Liver (tissue), 9 donors: Measurements from ENCODE around the gene MROH9. TPM values are rescaled to one million over a fixed set of nuclear protein-coding genes. Genes with fewer than 3 reads are reported as not detected.

Experiments used
- DNase-seq: peaks from one replicate; pipeline ENCODE4 v3.0.0-alpha.2; 2017; ENCODE audit warnings: low spot score
- H3K27ac ChIP-seq, 2 donors: one replicate each; pipeline ENCODE4 v1.7.0; 2013; ENCODE audit warnings: inconsistent platforms in 2 of 2, low read length in 2 of 2, control low read depth in 1 of 2, low read depth in 1 of 2, mild to moderate bottlenecking in 1 of 2
- H3K27me3 ChIP-seq, 4 donors: one replicate each; pipeline versions ENCODE4 v1.6.1 to v1.7.0; 2013; ENCODE audit warnings: low read length in 3 of 4, inconsistent platforms in 1 of 4, mild to moderate bottlenecking in 1 of 4, moderate library complexity in 1 of 4; ENCODE audit not compliant: control insufficient read depth in 4 of 4, insufficient read depth in 4 of 4
- H3K36me3 ChIP-seq, 4 donors: one replicate each; pipeline versions ENCODE4 v1.6.1 to v1.7.0; 2013; ENCODE audit warnings: low read length in 3 of 4, mild to moderate bottlenecking in 3 of 4, low read depth in 1 of 4, moderate library complexity in 1 of 4; ENCODE audit not compliant: control insufficient read depth in 4 of 4, insufficient read depth in 3 of 4
- H3K4me1 ChIP-seq, 4 donors: one replicate each; pipeline versions ENCODE4 v1.6.1 to v1.7.0; 2013; ENCODE audit warnings: low read length in 3 of 4, mild to moderate bottlenecking in 3 of 4, moderate library complexity in 1 of 4; ENCODE audit not compliant: control insufficient read depth in 4 of 4, insufficient read depth in 4 of 4
- H3K4me3 ChIP-seq, 3 donors: one replicate each; pipeline versions ENCODE4 v1.6.1 to v1.7.0; 2013; ENCODE audit warnings: low read length in 3 of 3, control low read depth in 1 of 3, low read depth in 1 of 3, mild to moderate bottlenecking in 1 of 3
- H3K9ac ChIP-seq, 2 donors: one replicate each; pipeline ENCODE4 v1.7.0; 2013; ENCODE audit warnings: low read length in 2 of 2, mild to moderate bottlenecking in 2 of 2, moderate library complexity in 2 of 2, control low read depth in 1 of 2, low read depth in 1 of 2
- H3K9me3 ChIP-seq, 4 donors: one replicate each; pipeline versions ENCODE4 v1.6.1 to v1.7.0; 2013; ENCODE audit warnings: low read length in 3 of 4; ENCODE audit not compliant: control insufficient read depth in 4 of 4
- ATF3 ChIP-seq: IDR thresholded peaks from 2 replicates; pipeline ENCODE4 v1.6.1; 2016; ENCODE audit warnings: antibody characterized with exemption
- CTCF ChIP-seq: fragments of 150-350 bp; IDR thresholded peaks from 2 replicates; pipeline ENCODE4 v1.5.1; 2017; ENCODE audit warnings: improper control_type of control experiment, low read depth, low read length; ENCODE audit not compliant: missing input control
- EGR1 ChIP-seq, 2 donors: IDR thresholded peaks; 2 replicates each; pipeline ENCODE4 v1.6.1; 2016 to 2018; ENCODE audit warnings: antibody characterized with exemption in 2 of 2, low read depth in 2 of 2
- FOXA1 ChIP-seq: IDR thresholded peaks from 2 replicates; pipeline ENCODE4 v1.6.1; 2016; ENCODE audit warnings: antibody characterized with exemption
- FOXA2 ChIP-seq: IDR thresholded peaks from 2 replicates; pipeline ENCODE4 v1.6.1; 2016; ENCODE audit warnings: antibody characterized with exemption
- GABPA ChIP-seq, 2 donors: IDR thresholded peaks in 1 of 2; conservative IDR thresholded peaks in 1 of 2; 2 replicates each; pipeline ENCODE4 v1.6.1; 2016; ENCODE audit warnings: antibody characterized with exemption in 2 of 2, mild to moderate bottlenecking in 1 of 2, moderate library complexity in 1 of 2
- HNF4A ChIP-seq, 2 donors: conservative IDR thresholded peaks; 2 replicates each; pipeline ENCODE4 v1.6.1; 2016; ENCODE audit warnings: antibody characterized with exemption in 2 of 2, mild to moderate bottlenecking in 2 of 2
- HNF4G ChIP-seq: IDR thresholded peaks from 2 replicates; pipeline ENCODE4 v1.6.1; 2016; ENCODE audit warnings: antibody characterized with exemption
- JUND ChIP-seq, 2 donors: IDR thresholded peaks; 2 replicates each; pipeline ENCODE4 v1.6.1; 2016; ENCODE audit warnings: antibody characterized with exemption in 2 of 2
- NR2F2 ChIP-seq: IDR thresholded peaks from 2 replicates; pipeline ENCODE4 v1.6.1; 2016; ENCODE audit warnings: antibody characterized with exemption
- RAD21 ChIP-seq, 2 donors: IDR thresholded peaks; 2 replicates each; pipeline ENCODE4 v1.6.1; 2016; ENCODE audit warnings: antibody characterized with exemption in 2 of 2, mild to moderate bottlenecking in 2 of 2
- REST ChIP-seq: IDR thresholded peaks from 2 replicates; pipeline ENCODE4 v1.6.1; 2016; ENCODE audit warnings: antibody characterized with exemption, mild to moderate bottlenecking
- RXRA ChIP-seq, 2 donors: IDR thresholded peaks; 2 replicates each; pipeline ENCODE4 v1.6.1; 2017 to 2018; ENCODE audit warnings: antibody characterized with exemption in 2 of 2, mild to moderate bottlenecking in 1 of 2
- SP1 ChIP-seq: IDR thresholded peaks from 2 replicates; pipeline ENCODE4 v1.6.1; 2018; ENCODE audit warnings: antibody characterized with exemption, mild to moderate bottlenecking
- TAF1 ChIP-seq: conservative IDR thresholded peaks from 2 replicates; pipeline ENCODE4 v1.6.1; 2016; ENCODE audit warnings: antibody characterized with exemption, mild to moderate bottlenecking
- YY1 ChIP-seq: IDR thresholded peaks from 2 replicates; pipeline ENCODE4 v1.6.1; 2016; ENCODE audit warnings: antibody characterized with exemption, mild to moderate bottlenecking
- ZBTB33 ChIP-seq: IDR thresholded peaks from 2 replicates; pipeline ENCODE4 v1.6.1; 2016; ENCODE audit warnings: antibody characterized with exemption
- WGBS: extraction: QIAGEN DNeasy Blood & Tissue Kit; methylation state at CpG from one replicate; pipeline ENCODE4 v1.1.7; 2013; 5-methylcytosine and 5-hydroxymethylcytosine counted together
- polyA plus RNA-seq, 2 donors: library from polyadenylated mRNA; stranded (reverse) in 1 of 2; unstranded in 1 of 2; fragments of 200-250 nt in 1 of 2; fragments of >200 nt in 1 of 2; fragmentation: Nextera tagmentation in 1 of 2; extraction: Ambion mirVana in 1 of 2; gene quantifications; one replicate each; pipeline versions ENCODE4 v1.2.1 to v1.2.3, GENCODE V29; 2013 to 2015
- total RNA-seq, 2 donors: library from RNA; depleted of rRNA; stranded (reverse); fragments of >200 nt; gene quantifications; one replicate each; pipeline ENCODE4 v1.2.3, GENCODE V29; 2014
- TF ChIP-seq, protein P1 (sequence below): IDR thresholded peaks from 2 replicates; pipeline ENCODE4 v1.6.1; 2016; ENCODE audit warnings: antibody characterized with exemption
- donor health status: healthy.
- donor health status: healthy.
- donor health status: healthy.
- donor health status: healthy.
- donor health status: healthy.

The MROH9 gene
- total and polyA plus RNA-seq, 4 donors: not detected

GRCh38 chr1:170908942-170909341, 26.4 kb upstream of the MROH9 start:
- Histone ChIP-seq H3K27me3 (no peaks in the 10 kb centered on the region), H3K9ac (no peak overlapping the region), H3K27ac (no peak overlapping the region), H3K36me3 (no peaks in the 10 kb centered on the region), H3K9me3 (no peaks in the 10 kb centered on the region), H3K4me3 (no peak overlapping the region), H3K4me1 (no peaks in the 10 kb centered on the region)
- no peak for DNase-seq
- WGBS: 63% methylated on average over 1 of the region's 1 CpG
- TF ChIP-seq NR2F2 (no peak), CTCF (no peak), TAF1 (no peak), ZBTB33 (no peak), HNF4G (no peak), HNF4A (conservative IDR thresholded peaks at IDR 0.05) (no peak), RXRA (IDR thresholded peaks at IDR 0.05) (no peak), FOXA1 (no peak), EGR1 (IDR thresholded peaks at IDR 0.05; ENCODE audit: low read depth in 2 of 2) (no peak), GABPA (IDR thresholded peaks at IDR 0.05 in 1 of 2, conservative IDR thresholded peaks at IDR 0.05 in 1 of 2) (no peak)
- TF ChIP-seq, protein P1, sequence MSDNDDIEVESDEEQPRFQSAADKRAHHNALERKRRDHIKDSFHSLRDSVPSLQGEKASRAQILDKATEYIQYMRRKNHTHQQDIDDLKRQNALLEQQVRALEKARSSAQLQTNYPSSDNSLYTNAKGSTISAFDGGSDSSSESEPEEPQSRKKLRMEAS: no peak

GRCh38 chr1:170910273-170910672, 25.1 kb upstream of the MROH9 start:
- Histone ChIP-seq H3K36me3 (no peaks in the 10 kb centered on the region), H3K27ac (no peak overlapping the region), H3K4me1 (no peaks in the 10 kb centered on the region), H3K4me3 (no peak overlapping the region), H3K27me3 (no peaks in the 10 kb centered on the region), H3K9ac (no peak overlapping the region), H3K9me3 (no peaks in the 10 kb centered on the region)
- DNase-seq: no peak
- TF ChIP-seq FOXA1 (no peak), REST (no peak), RAD21 (IDR thresholded peaks at IDR 0.05) (no peak), GABPA (IDR thresholded peaks at IDR 0.05 in 1 of 2, conservative IDR thresholded peaks at IDR 0.05 in 1 of 2) (no peak), ZBTB33 (no peak), RXRA (IDR thresholded peaks at IDR 0.05) (no peak), EGR1 (IDR thresholded peaks at IDR 0.05; ENCODE audit: low read depth in 2 of 2) (no peak), CTCF (no peak), ATF3 (no peak), HNF4A (conservative IDR thresholded peaks at IDR 0.05) (no peak), JUND (IDR thresholded peaks at IDR 0.05) (no peak), SP1 (no peak), HNF4G (no peak), YY1 (no peak), TAF1 (no peak), FOXA2 (no peak), NR2F2 (no peak)
- TF ChIP-seq, protein P1: no peak
